SU-DHL-6 (cell line): ENCODE data around the gene CLPSL2.

Source experiments
- EZH2phosphoT487 ChIP-seq: fragments of 200-600 bp; sonication (generic), shearing (Covaris generic); conservative IDR thresholded peaks from 2 replicates; pipeline ENCODE4 v1.6.1; 2018; ENCODE audit warnings: mild to moderate bottlenecking, antibody characterized with exemption, low read length, moderate library complexity, mixed read lengths
- TF ChIP-seq, protein P1 (sequence below): fragments of 200-600 bp; sonication (generic); IDR thresholded peaks from one replicate; pipeline ENCODE4 v1.5.1; 2017; ENCODE audit warnings: antibody characterized with exemption, mild to moderate bottlenecking, low read length, moderate library complexity; ENCODE audit not compliant: insufficient read depth, poor library complexity, severe bottlenecking

DNA sequence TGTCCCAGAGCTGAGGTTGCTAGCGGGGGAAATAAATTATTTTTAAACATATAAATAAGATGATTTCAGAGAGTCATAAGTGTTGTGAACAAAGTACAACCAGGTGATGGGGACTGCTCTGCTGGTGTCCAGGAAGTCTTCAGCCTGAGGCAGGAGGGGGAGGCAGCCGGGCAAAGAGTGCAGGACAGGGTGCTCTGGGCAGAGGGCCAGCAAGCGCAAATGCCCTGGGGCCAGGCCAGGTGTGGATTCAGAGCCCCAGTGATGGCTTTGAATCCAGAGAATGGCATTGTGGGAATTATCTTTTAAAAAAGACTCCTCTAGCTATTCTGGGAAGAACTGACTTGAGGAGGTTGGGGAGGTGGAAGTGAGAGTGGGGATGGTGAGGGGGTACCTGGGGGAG is 6.0 kb downstream of the CLPSL2 start:
- TF ChIP-seq, protein P1, sequence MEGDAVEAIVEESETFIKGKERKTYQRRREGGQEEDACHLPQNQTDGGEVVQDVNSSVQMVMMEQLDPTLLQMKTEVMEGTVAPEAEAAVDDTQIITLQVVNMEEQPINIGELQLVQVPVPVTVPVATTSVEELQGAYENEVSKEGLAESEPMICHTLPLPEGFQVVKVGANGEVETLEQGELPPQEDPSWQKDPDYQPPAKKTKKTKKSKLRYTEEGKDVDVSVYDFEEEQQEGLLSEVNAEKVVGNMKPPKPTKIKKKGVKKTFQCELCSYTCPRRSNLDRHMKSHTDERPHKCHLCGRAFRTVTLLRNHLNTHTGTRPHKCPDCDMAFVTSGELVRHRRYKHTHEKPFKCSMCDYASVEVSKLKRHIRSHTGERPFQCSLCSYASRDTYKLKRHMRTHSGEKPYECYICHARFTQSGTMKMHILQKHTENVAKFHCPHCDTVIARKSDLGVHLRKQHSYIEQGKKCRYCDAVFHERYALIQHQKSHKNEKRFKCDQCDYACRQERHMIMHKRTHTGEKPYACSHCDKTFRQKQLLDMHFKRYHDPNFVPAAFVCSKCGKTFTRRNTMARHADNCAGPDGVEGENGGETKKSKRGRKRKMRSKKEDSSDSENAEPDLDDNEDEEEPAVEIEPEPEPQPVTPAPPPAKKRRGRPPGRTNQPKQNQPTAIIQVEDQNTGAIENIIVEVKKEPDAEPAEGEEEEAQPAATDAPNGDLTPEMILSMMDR = no peak
- no peak for TF ChIP-seq EZH2phosphoT487
